DND-41 (cell line): ENCODE results near the gene TBC1D8B.
"Not testable (repeated sequence)": the region's sequence is repeated elsewhere in the genome, so short reads cannot be mapped to it uniquely, and the experiment has no call there.

ENCODE experiments used
- ATAC-seq: fragments of 200-7000 bp; cut with Tn5 transposase; 3 replicates; pipeline ENCODE4 v1.9.1; 2021; ENCODE audit warnings: low read depth; ENCODE audit not compliant: insufficient read depth
- DNase-seq: peaks from one replicate; pipeline ENCODE4 v3.0.0-alpha.2; 2020
- H2AFZ ChIP-seq: 2 replicates; pipeline ENCODE4 v1.6.0; 2012; ENCODE audit warnings: low read depth, low read length
- H3K27ac ChIP-seq: 2 replicates; pipeline ENCODE4 v1.5.1; 2012; ENCODE audit warnings: low read length, inconsistent platforms
- H3K27me3 ChIP-seq: fragments of 200-600 bp; sonication (generic); 2 replicates; pipeline ENCODE4 v1.6.0; 2012; ENCODE audit warnings: low read length, mild to moderate bottlenecking, inconsistent platforms; ENCODE audit not compliant: insufficient read depth, poor library complexity
- H3K36me3 ChIP-seq: 2 replicates; pipeline ENCODE4 v1.5.1; 2012; ENCODE audit warnings: low read length, inconsistent platforms; ENCODE audit not compliant: insufficient read depth
- H3K4me1 ChIP-seq: 2 replicates; pipeline ENCODE4 v1.5.1; 2012; ENCODE audit warnings: mild to moderate bottlenecking, low read length; ENCODE audit not compliant: insufficient read depth
- H3K4me2 ChIP-seq: 2 replicates; pipeline ENCODE4 v1.6.0; 2012; ENCODE audit warnings: mild to moderate bottlenecking, moderate library complexity, low read length, inconsistent platforms; ENCODE audit not compliant: insufficient read depth
- H3K4me3 ChIP-seq, 2 experiments: fragments of 200-600 bp in 1 of 2; shearing (Covaris generic) in 1 of 2; 2 replicates each; pipeline ENCODE4 v1.5.1; 2012 to 2016; ENCODE audit warnings: inconsistent platforms in 2 of 2, low read length in 2 of 2, mild to moderate bottlenecking in 2 of 2, low read depth in 1 of 2, moderate library complexity in 1 of 2
- H3K79me2 ChIP-seq: 2 replicates; pipeline ENCODE4 v1.6.0; 2012; ENCODE audit warnings: low read length, inconsistent platforms; ENCODE audit not compliant: insufficient read depth
- H3K9ac ChIP-seq: 2 replicates; pipeline ENCODE4 v1.6.0; 2012; ENCODE audit warnings: low read depth, mild to moderate bottlenecking, inconsistent platforms, low read length, moderate library complexity
- H3K9me3 ChIP-seq: 2 replicates; pipeline ENCODE4 v1.5.1; 2012; ENCODE audit warnings: low read length, moderate library complexity, mild to moderate bottlenecking, inconsistent platforms; ENCODE audit not compliant: insufficient read depth, severe bottlenecking
- H4K20me1 ChIP-seq: 2 replicates; pipeline ENCODE4 v1.6.0; 2012; ENCODE audit warnings: low read length; ENCODE audit not compliant: insufficient read depth
- CTCF ChIP-seq: IDR thresholded peaks from 2 replicates; pipeline ENCODE4 v1.5.1; 2012; ENCODE audit warnings: borderline replicate concordance, low read length, moderate library complexity, mild to moderate bottlenecking; ENCODE audit not compliant: poor library complexity, severe bottlenecking; ENCODE audit errors: extremely low read depth
- EZH2 ChIP-seq: IDR thresholded peaks from 3 replicates; pipeline ENCODE4 v1.6.1; 2012; ENCODE audit warnings: borderline replicate concordance, low read depth, mild to moderate bottlenecking, moderate library complexity, low read length, inconsistent platforms; ENCODE audit not compliant: severe bottlenecking

Gene TBC1D8B

GRCh38 chrX:106802063-106802387 lies 448 bp upstream of the TBC1D8B start:
- H4K20me1 ChIP-seq: no peaks in the 10 kb centered on the region
- H3K9me3 ChIP-seq: no peaks in the 10 kb centered on the region
- TF ChIP-seq CTCF (no peak), EZH2 (no peak)
- no peak overlapping the region for H3K27ac ChIP-seq
- H3K79me2 ChIP-seq: no peaks in the 10 kb centered on the region
- H3K36me3 ChIP-seq: no peaks in the 10 kb centered on the region
- H2AFZ ChIP-seq: no peak overlapping the region
- H3K9ac ChIP-seq: no peak overlapping the region
- no peak overlapping the region for H3K4me2 ChIP-seq
- ATAC-seq (no peak), DNase-seq (no peak)
- H3K27me3 ChIP-seq: no peaks in the 10 kb centered on the region
- no peak overlapping the region for H3K4me3 ChIP-seq
- H3K4me1 ChIP-seq: no peaks in the 10 kb centered on the region

- no peak overlapping the region for H3K27ac ChIP-seq
- no peaks in the 10 kb centered on the region for H3K27me3 ChIP-seq
- no peaks in the 10 kb centered on the region for H3K4me1 ChIP-seq
- H3K4me2 ChIP-seq: no peak overlapping the region
- no peak for TF ChIP-seq CTCF
- no peaks in the 10 kb centered on the region for H3K79me2 ChIP-seq
- no peak overlapping the region for H2AFZ ChIP-seq
- H4K20me1 ChIP-seq: no peaks in the 10 kb centered on the region
- no peak overlapping the region for H3K4me3 ChIP-seq
- no peak for ATAC-seq
- DNase-seq: no peak
- no peaks in the 10 kb centered on the region for H3K9me3 ChIP-seq
- H3K9ac ChIP-seq: no peak overlapping the region
- no peaks in the 10 kb centered on the region for H3K36me3 ChIP-seq
These were observed 8.8 kb downstream of the TBC1D8B start for GRCh38 chrX:106811131-106811910.

GRCh38 chrX:106812930-106813329 lies 10.5 kb downstream of the TBC1D8B start:
- H2AFZ ChIP-seq, H3K27me3 ChIP-seq, H3K9ac ChIP-seq, H3K4me3 ChIP-seq, H3K79me2 ChIP-seq, H4K20me1 ChIP-seq, H3K9me3 ChIP-seq, H3K27ac ChIP-seq, DNase-seq, ATAC-seq, H3K36me3 ChIP-seq, H3K4me1 ChIP-seq, H3K4me2 ChIP-seq: not testable (repeated sequence)

- H3K4me1 ChIP-seq, H3K4me3 ChIP-seq, H3K9ac ChIP-seq, H3K36me3 ChIP-seq, H3K4me2 ChIP-seq, H3K27me3 ChIP-seq, H3K9me3 ChIP-seq, H4K20me1 ChIP-seq, H3K79me2 ChIP-seq, DNase-seq, ATAC-seq, H2AFZ ChIP-seq, H3K27ac ChIP-seq: not testable (repeated sequence)
These were observed 11.6 kb downstream of the TBC1D8B start for GRCh38 chrX:106814093-106814492.
